Cerebellar cortex (tissue), 1 donor: Measurements from ENCODE around the gene TTC32.
"Not testable (repeated sequence)": the region's sequence is repeated elsewhere in the genome, so short reads cannot be mapped to it uniquely, and the experiment has no call there.

ENCODE experiments used
- DNase-seq: peaks from one replicate; pipeline ENCODE4 v3.0.0-alpha.2; 2015; ENCODE audit warnings: low spot score

The TTC32 gene

GRCh38 chr2:19901442-19902215 lies at the start of gene TTC32:
Gene TTC32 (minus strand): TSS chr2:19901983. CDS start chr2:19901854, 129 bp downstream.
- peak; percentile 94 for DNase-seq

- DNase-seq: no peak
Observed at GRCh38 chr2:19949071-19949470, 47.3 kb upstream of the TTC32 start.

GRCh38 chr2:19947184-19947940 lies 45.6 kb upstream of the TTC32 start:
- DNase-seq: no peak

- DNase-seq: no peak
Observed at GRCh38 chr2:19944205-19944845, 42.5 kb upstream of the TTC32 start.

- no peak for DNase-seq
Observed at GRCh38 chr2:19943189-19943588, 41.4 kb upstream of the TTC32 start.

- DNase-seq: no peak
Observed at GRCh38 chr2:19942199-19942598, 40.4 kb upstream of the TTC32 start.

GRCh38 chr2:19937004-19937403 lies 35.2 kb upstream of the TTC32 start:
- no peak for DNase-seq

GRCh38 chr2:19936203-19936602 lies 34.4 kb upstream of the TTC32 start:
- no peak for DNase-seq

- peak; percentile 6 for DNase-seq
Observed at GRCh38 chr2:19933351-19933981, 31.7 kb upstream of the TTC32 start.

- DNase-seq: no peak
Observed at GRCh38 chr2:19932928-19933327, 31.1 kb upstream of the TTC32 start.

- no peak for DNase-seq
Observed at GRCh38 chr2:19929226-19929625, 27.4 kb upstream of the TTC32 start.

GRCh38 chr2:19927816-19928215 lies 26.0 kb upstream of the TTC32 start:
- not testable (repeated sequence) for DNase-seq

GRCh38 chr2:19924526-19924925 lies 22.7 kb upstream of the TTC32 start:
- not testable (repeated sequence) for DNase-seq

GRCh38 chr2:19922188-19922587 lies 20.4 kb upstream of the TTC32 start:
- not testable (repeated sequence) for DNase-seq

GRCh38 chr2:19916385-19916950 lies 14.7 kb upstream of the TTC32 start:
- no peak for DNase-seq

GRCh38 chr2:19914266-19914975 lies 12.6 kb upstream of the TTC32 start:
- DNase-seq: no peak

- DNase-seq: no peak
Observed at GRCh38 chr2:19911808-19912509, 10.2 kb upstream of the TTC32 start.

GRCh38 chr2:19902216-19902740 lies 495 bp upstream of the TTC32 start:
- DNase-seq: no peak

GRCh38 chr2:19900931-19901441 lies 797 bp downstream of the TTC32 start:
- peak; percentile 44 for DNase-seq
